ENCODE data around the gene C16orf89. TPM values are rescaled to one million over a fixed set of nuclear protein-coding genes. Genes with fewer than 3 reads are reported as not detected.
"Not testable (repeated sequence)": the region's sequence is repeated elsewhere in the genome, so short reads cannot be mapped to it uniquely, and the experiment has no call there.

C16orf89 gene
- total RNA-seq, 2 experiments from 2014 or later: not detected

GRCh38 chr16:5099174-5099573 is 33.4 kb upstream of the C16orf89 start:
- H3K27me3 ChIP-seq (ENCODE audit: control insufficient read depth in 1 of 2, insufficient read depth in 2 of 2, low read length in 2 of 2); H3K36me3 ChIP-seq (ENCODE audit: insufficient read depth, low read length); CTCF ChIA-PET; H3K27me3 Mint-ChIP-seq; H3K4me1 ChIP-seq (ENCODE audit: insufficient read depth, low read length); H3K9me3 Mint-ChIP-seq; H3K9me3 ChIP-seq (ENCODE audit: control insufficient read depth in 1 of 2, insufficient read depth in 1 of 2, low read length in 2 of 2); H3K27ac ChIP-seq (ENCODE audit: low read depth in 1 of 2, low read length in 2 of 2); DNase-seq; ATAC-seq (ENCODE audit: poor library complexity): not testable (repeated sequence)
- Mint-ChIP-seq H3K27ac (peak overlapping the region; percentile 97), H3K4me3 (peak overlapping the region; percentile 97), H3K36me3 (ENCODE audit: low read depth) (peaks cover 11% of the 10 kb centered on the region), H3K4me1 (ENCODE audit: low read depth) (peaks cover 16% of the 10 kb centered on the region)
- peak overlapping the region; percentile 69 for H3K4me3 ChIP-seq (ENCODE audit: low read length)
- intact Hi-C loops (cut with DNase I, micrococcal nuclease): loop anchor here in 1 of 2 experiments (5.0 to 10.0 kb wide), 2 partner anchors 332 to 404 kb away; partner anchors contain the start of genes NUDT16L1 and ZNF500
- POLR2A ChIA-PET: interaction anchor here (1.0 to 2.0 kb wide), 2 partner anchors 66 to 483 kb away, joined by 3 to 14 read pairs; partner anchors contain the start of gene NAGPA

GRCh38 chr16:5098221-5099159 is 32.7 kb upstream of the C16orf89 start:
- intact Hi-C loops (cut with DNase I, micrococcal nuclease): loop anchor here in 1 of 2 experiments (5.0 to 10.0 kb wide), 2 partner anchors 331 to 404 kb away; partner anchors contain the start of genes NUDT16L1 and ZNF500
- ATAC-seq (ENCODE audit: poor library complexity); H3K9me3 Mint-ChIP-seq; H3K4me1 ChIP-seq (ENCODE audit: insufficient read depth, low read length); H3K27me3 ChIP-seq (ENCODE audit: control insufficient read depth in 1 of 2, insufficient read depth in 2 of 2, low read length in 2 of 2); H3K36me3 ChIP-seq (ENCODE audit: insufficient read depth, low read length); H3K27me3 Mint-ChIP-seq; CTCF ChIA-PET; H3K9me3 ChIP-seq (ENCODE audit: control insufficient read depth in 1 of 2, insufficient read depth in 1 of 2, low read length in 2 of 2): not testable (repeated sequence)
- Mint-ChIP-seq H3K4me1 (ENCODE audit: low read depth) (peaks cover 16% of the 10 kb centered on the region), H3K36me3 (ENCODE audit: low read depth) (peaks cover 11% of the 10 kb centered on the region), H3K27ac (peak overlapping the region; percentile 97), H3K4me3 (peak overlapping the region; percentile 97)
- peak; percentile 76 to 97 (median 94) for DNase-seq
- Histone ChIP-seq H3K4me3 (ENCODE audit: low read length) (peak overlapping the region; percentile 69), H3K27ac (ENCODE audit: low read depth in 1 of 2, low read length in 2 of 2) (peak overlapping the region; percentile 53 to 92)
- POLR2A ChIA-PET: interaction anchor here (0.6 to 2.0 kb wide), 5 partner anchors 26 to 482 kb away, joined by 3 to 14 read pairs (median 4); partner anchors contain the start of genes ALG1, ANKS3, DNAAF8 and NAGPA

DNA sequence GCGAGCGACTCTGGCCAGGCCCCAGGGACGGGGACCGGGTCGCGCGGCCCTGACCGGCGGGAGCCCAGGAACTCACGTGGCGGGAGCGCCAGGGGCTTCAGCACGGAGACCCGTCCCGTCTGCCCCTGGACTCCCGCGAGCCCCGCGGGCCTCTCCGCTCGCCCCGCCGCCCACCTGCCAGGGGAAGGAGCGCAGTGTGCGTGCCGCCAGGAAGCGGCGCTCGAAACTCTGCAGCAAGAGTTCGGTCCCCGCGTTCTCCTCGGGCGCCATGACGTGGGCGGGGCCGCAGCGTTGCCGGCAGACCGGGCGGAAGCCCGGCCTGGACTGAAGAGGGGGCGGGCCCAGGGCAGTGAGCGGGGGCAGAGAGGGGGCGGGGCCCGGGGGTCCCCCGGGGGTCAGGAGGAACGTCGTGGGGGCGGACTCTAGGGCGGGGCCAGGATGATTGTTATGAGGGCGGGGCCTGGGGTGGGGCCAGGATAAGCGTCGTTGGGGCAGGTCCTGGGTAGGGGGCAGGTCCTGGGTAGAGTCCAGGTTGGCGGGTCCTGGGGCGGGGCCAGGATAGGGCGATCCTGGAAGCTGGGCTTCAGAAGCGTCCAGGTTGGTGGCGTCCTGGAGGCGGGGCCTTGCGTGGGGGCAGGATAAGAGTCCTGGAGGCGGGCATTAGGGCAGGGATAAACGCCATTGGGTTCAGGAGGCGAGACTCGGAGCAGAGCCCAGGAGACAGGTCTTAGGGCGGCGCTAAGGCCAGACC is 31.9 kb upstream of the C16orf89 start, which contains the start of gene EEF2KMT:
EEF2KMT (minus strand) TSS at position 326 of the 751 bp plus-strand sequence; CDS start at position 270, 56 bp downstream.
- H3K4me3 ChIP-seq (ENCODE audit: low read length): peak within 1 kb of the TSS; percentile 69
- POLR2A ChIA-PET: interaction anchor here (0.6 to 2.0 kb wide), 5 partner anchors 26 to 481 kb away, joined by 3 to 14 read pairs (median 4); partner anchors contain the start of genes ALG1, ANKS3, DNAAF8 and NAGPA
- H3K27me3 Mint-ChIP-seq; H3K36me3 ChIP-seq (ENCODE audit: insufficient read depth, low read length); H3K9me3 ChIP-seq (ENCODE audit: control insufficient read depth in 1 of 2, insufficient read depth in 1 of 2, low read length in 2 of 2); H3K4me1 ChIP-seq (ENCODE audit: insufficient read depth, low read length); CTCF ChIA-PET; H3K27me3 ChIP-seq (ENCODE audit: control insufficient read depth in 1 of 2, insufficient read depth in 2 of 2, low read length in 2 of 2); H3K9me3 Mint-ChIP-seq: not testable (repeated sequence)
- Mint-ChIP-seq H3K4me3 (peak within 1 kb of the TSS; percentile 97), H3K36me3 (ENCODE audit: low read depth) (peaks cover 11% of the 10 kb centered on the region), H3K4me1 (ENCODE audit: low read depth) (peaks cover 16% of the 10 kb centered on the region), H3K27ac (peak within 1 kb of the TSS; percentile 97)
- intact Hi-C loops (cut with DNase I, micrococcal nuclease): loop anchor here in 1 of 2 experiments (5.0 to 10.0 kb wide), 2 partner anchors 330 to 403 kb away; partner anchors contain the start of genes NUDT16L1 and ZNF500
- H3K27ac ChIP-seq (ENCODE audit: low read depth in 1 of 2, low read length in 2 of 2): peak within 1 kb of the TSS; percentile 53 to 92
- DNase-seq (peak in 11 of 14 experiments; percentile 79 to 97 (median 87)), ATAC-seq (ENCODE audit: poor library complexity) (peak; percentile 95)

- H3K9me3 Mint-ChIP-seq; H3K9me3 ChIP-seq (ENCODE audit: control insufficient read depth in 1 of 2, insufficient read depth in 1 of 2, low read length in 2 of 2); CTCF ChIA-PET; POLR2A ChIA-PET; H3K36me3 ChIP-seq (ENCODE audit: insufficient read depth, low read length); H3K27me3 ChIP-seq (ENCODE audit: control insufficient read depth in 1 of 2, insufficient read depth in 2 of 2, low read length in 2 of 2); ATAC-seq (ENCODE audit: poor library complexity); H3K27me3 Mint-ChIP-seq: not testable (repeated sequence)
- H3K4me3 ChIP-seq (ENCODE audit: low read length): peak overlapping the region; percentile 69
- intact Hi-C loops (cut with DNase I, micrococcal nuclease): loop anchor here in 1 of 2 experiments (5.0 to 10.0 kb wide), 2 partner anchors 330 to 402 kb away; partner anchors contain the start of genes NUDT16L1 and ZNF500
- Mint-ChIP-seq H3K36me3 (ENCODE audit: low read depth) (peaks cover 16% of the 10 kb centered on the region), H3K4me1 (ENCODE audit: low read depth) (peaks cover 21% of the 10 kb centered on the region), H3K27ac (peak overlapping the region; percentile 97), H3K4me3 (peak overlapping the region; percentile 94)
- H3K4me1 ChIP-seq (ENCODE audit: insufficient read depth, low read length): peaks cover 13% of the 10 kb centered on the region
- DNase-seq: peak in 12 of 14 experiments; percentile 6 to 73 (median 33)
- peak overlapping the region; percentile 34 to 53 for H3K27ac ChIP-seq (ENCODE audit: low read depth in 1 of 2, low read length in 2 of 2)
Observed at GRCh38 chr16:5097061-5097469, 31.3 kb upstream of the C16orf89 start.

- DNase-seq; ATAC-seq (ENCODE audit: poor library complexity); H3K27me3 Mint-ChIP-seq; H3K9me3 Mint-ChIP-seq; H3K36me3 ChIP-seq (ENCODE audit: insufficient read depth, low read length); POLR2A ChIA-PET; CTCF ChIA-PET; H3K27me3 ChIP-seq (ENCODE audit: control insufficient read depth in 1 of 2, insufficient read depth in 2 of 2, low read length in 2 of 2); H3K9me3 ChIP-seq (ENCODE audit: control insufficient read depth in 1 of 2, insufficient read depth in 1 of 2, low read length in 2 of 2): not testable (repeated sequence)
- Histone ChIP-seq H3K27ac (ENCODE audit: low read depth in 1 of 2, low read length in 2 of 2) (peak overlapping the region; percentile 34 to 53), H3K4me1 (ENCODE audit: insufficient read depth, low read length) (peaks cover 13% of the 10 kb centered on the region), H3K4me3 (ENCODE audit: low read length) (peak overlapping the region; percentile 69)
- H3K36me3 Mint-ChIP-seq (ENCODE audit: low read depth): peaks cover 17% of the 10 kb centered on the region
- peaks cover 22% of the 10 kb centered on the region for H3K4me1 Mint-ChIP-seq (ENCODE audit: low read depth)
- H3K27ac Mint-ChIP-seq: peak overlapping the region; percentile 97
- peak overlapping the region; percentile 94 for H3K4me3 Mint-ChIP-seq
- intact Hi-C loops (cut with DNase I, micrococcal nuclease): loop anchor here in 1 of 2 experiments (5.0 to 10.0 kb wide), 2 partner anchors 329 to 402 kb away; partner anchors contain the start of genes NUDT16L1 and ZNF500
Observed at GRCh38 chr16:5096437-5097060, 30.8 kb upstream of the C16orf89 start.
